Fibroblast of villous mesenchyme (primary cell): ENCODE results near the gene MBLAC1. TPM values are rescaled to one million over a fixed set of nuclear protein-coding genes. Genes with fewer than 3 reads are reported as not detected.

Source experiments
- DNase-seq: peaks from one replicate; pipeline ENCODE4 v3.0.0-alpha.2; 2010; ENCODE audit warnings: low read depth
- H3K4me3 ChIP-seq: 2 replicates; pipeline ENCODE4 v1.5.1; 2011; ENCODE audit warnings: low read depth, mild to moderate bottlenecking, low read length
- CTCF ChIP-seq: IDR thresholded peaks from 2 replicates; pipeline ENCODE4 v1.5.1; 2012; ENCODE audit warnings: low read depth, mild to moderate bottlenecking, low read length; ENCODE audit not compliant: insufficient read depth
- total RNA-seq: library from RNA; depleted of rRNA; stranded (reverse); fragments of >200 nt; gene quantifications from 2 replicates; pipeline ENCODE4 v1.2.3, GENCODE V29; 2012

MBLAC1 gene
- 1.7 and 4.2 TPM in 2 replicates for total RNA-seq

GRCh38 chr7:100126931-100127865 lies at the start of gene MBLAC1:
TSS of gene MBLAC1 (plus strand) at chr7:100126967. CDS start at chr7:100127396, 429 bp downstream.
- peak; percentile 94 for DNase-seq
- TF ChIP-seq CTCF = no peak
- H3K4me3 ChIP-seq = peak within 1 kb of the TSS; percentile 74

- DNase-seq = no peak
- no peak for TF ChIP-seq CTCF
- H3K4me3 ChIP-seq = no peak overlapping the region
Measured at GRCh38 chr7:100077205-100077604, 49.6 kb upstream of the MBLAC1 start.

- no peak for DNase-seq
Measured at GRCh38 chr7:100079024-100079560, 47.7 kb upstream of the MBLAC1 start.

GRCh38 chr7:100080907-100081534 lies 45.7 kb upstream of the MBLAC1 start:
- H3K4me3 ChIP-seq = peak overlapping the region; percentile 97
- no peak for TF ChIP-seq CTCF
- DNase-seq = peak; percentile 42

More at GRCh38 chr7:100079024-100079560, 47.7 kb upstream of the MBLAC1 start:
- no peak for TF ChIP-seq CTCF
- H3K4me3 ChIP-seq = no peak overlapping the region

- peak; percentile 83 for TF ChIP-seq CTCF
- H3K4me3 ChIP-seq = peak within 1 kb of the TSS; percentile 97
- DNase-seq = peak; percentile 99
Measured at GRCh38 chr7:100081535-100082102, 45.1 kb upstream of the MBLAC1 start, which contains the start of gene ZNF3. TSS of gene ZNF3 (minus strand) at chr7:100081723. CDS start at chr7:100077357, 4,366 bp downstream.

- no peak for TF ChIP-seq CTCF
- H3K4me3 ChIP-seq = no peak overlapping the region
- no peak for DNase-seq
Measured at GRCh38 chr7:100082978-100083377, 43.8 kb upstream of the MBLAC1 start.
